GM12801 (cell line): ENCODE measurements around the gene CFAP221.

Source experiments
- TF ChIP-seq, protein P1 (sequence below): IDR thresholded peaks from one replicate; pipeline ENCODE4 v1.5.1; 2011; ENCODE audit warnings: control low read depth; ENCODE audit not compliant: insufficient read length; ENCODE audit errors: extremely low read depth

CFAP221 gene

DNA sequence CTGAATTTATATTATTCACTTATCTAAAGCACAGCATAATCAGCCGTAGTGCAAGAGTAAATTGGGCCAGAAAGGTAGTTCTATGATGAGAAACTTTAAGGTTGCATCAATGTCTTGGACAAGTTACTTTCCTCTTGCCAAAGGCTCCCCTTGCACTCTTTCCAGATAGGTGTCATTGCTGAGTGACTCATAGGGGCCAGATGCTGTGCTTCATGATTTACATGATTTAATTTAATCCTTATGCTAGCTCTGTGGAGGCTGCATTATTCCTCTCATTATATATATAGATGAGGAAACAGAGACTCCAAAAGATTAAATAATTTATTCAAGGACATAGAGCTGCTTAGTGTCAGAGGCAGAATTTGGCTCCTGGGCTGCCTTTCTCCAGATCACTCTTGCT, 5.0 kb downstream of the CFAP221 start:
- TF ChIP-seq, protein P1, sequence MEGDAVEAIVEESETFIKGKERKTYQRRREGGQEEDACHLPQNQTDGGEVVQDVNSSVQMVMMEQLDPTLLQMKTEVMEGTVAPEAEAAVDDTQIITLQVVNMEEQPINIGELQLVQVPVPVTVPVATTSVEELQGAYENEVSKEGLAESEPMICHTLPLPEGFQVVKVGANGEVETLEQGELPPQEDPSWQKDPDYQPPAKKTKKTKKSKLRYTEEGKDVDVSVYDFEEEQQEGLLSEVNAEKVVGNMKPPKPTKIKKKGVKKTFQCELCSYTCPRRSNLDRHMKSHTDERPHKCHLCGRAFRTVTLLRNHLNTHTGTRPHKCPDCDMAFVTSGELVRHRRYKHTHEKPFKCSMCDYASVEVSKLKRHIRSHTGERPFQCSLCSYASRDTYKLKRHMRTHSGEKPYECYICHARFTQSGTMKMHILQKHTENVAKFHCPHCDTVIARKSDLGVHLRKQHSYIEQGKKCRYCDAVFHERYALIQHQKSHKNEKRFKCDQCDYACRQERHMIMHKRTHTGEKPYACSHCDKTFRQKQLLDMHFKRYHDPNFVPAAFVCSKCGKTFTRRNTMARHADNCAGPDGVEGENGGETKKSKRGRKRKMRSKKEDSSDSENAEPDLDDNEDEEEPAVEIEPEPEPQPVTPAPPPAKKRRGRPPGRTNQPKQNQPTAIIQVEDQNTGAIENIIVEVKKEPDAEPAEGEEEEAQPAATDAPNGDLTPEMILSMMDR: no peak

DNA sequence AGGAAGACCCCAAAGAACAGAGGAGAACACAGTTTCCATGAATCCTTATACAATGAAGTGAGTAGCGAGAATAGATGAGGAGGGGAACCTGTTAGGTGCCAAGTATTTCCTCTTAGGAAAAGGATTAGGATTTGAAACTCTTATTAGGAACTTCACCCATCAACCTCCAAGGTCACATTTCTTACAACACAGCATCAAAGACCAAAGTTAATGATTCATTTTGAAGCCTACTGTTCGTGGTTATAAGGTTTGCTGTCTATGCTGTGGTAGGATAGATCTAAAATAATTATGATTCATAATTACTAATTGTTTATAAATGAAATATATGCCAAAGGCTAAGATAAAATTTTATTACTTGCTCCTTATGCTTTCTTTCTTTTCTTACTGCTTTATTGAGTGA, 6.1 kb downstream of the CFAP221 start:
- TF ChIP-seq, protein P1: no peak

DNA sequence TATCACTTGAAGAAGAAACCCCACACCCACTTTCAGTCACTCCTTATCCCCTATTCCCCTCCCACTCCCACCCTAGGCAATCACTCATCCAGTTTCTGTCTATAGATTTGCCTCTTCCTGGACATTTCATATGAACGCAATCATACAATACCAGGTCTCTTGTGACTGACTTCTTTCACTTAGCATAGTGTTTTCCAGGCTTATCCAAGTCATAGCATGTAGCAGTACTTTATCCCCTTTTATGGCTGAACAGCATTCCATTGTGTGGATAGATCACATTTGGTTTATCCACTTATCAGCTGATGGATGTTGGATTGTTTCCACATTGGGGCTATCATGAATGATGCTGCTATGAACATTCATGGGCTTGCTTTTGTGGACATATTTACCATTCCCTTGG, 6.6 kb downstream of the CFAP221 start:
- TF ChIP-seq, protein P1: no peak

DNA sequence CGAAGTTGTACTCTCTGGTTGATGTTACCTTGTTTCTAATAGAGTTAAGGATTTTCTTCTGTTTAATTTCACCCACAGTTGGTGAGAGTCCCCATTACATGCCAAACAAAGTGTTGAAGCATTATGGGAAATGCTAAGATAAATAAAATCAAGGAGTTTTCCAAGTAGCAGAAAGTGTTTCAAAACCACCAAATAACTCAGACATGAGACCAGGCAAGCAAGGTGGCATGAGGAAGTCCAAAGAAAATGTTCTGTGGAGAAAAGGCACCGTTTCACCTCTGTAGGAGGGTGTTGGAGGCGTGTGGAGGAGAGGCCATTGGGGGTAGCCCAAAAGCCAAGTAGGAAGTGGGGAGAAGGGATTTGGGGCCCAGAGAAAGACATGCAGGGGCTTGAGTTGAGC, 8.7 kb downstream of the CFAP221 start:
- TF ChIP-seq, protein P1: no peak

DNA sequence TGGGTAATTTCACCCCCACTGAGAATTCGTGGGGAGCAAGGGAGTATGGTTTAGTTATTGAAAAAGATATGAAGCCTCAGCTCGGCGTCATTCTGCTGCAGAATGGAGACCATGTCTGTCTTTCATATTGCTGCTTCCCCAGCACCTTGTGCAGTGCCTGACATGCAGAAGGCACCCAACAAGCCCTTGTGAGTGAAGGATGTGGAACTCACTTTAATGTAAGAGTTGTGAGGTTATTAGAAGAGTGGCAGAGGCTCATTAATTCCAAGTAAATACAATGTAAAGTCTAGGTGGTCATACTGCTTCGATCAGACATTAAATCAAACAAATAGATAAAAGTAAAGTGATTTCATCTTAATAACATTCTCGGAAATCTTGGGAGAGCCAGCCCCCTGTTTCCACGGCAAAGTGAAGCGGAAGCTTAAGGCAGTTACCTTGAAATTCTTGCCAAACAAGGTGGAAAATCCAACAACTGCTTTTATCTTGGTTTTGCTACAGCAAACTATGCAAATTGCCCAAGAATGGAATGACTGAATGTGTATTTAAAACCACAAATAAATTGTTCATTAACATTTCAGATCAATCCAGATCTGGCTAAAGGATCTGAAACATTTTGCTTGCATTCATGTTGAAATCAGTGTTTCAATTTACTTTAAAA, 9.6 kb downstream of the CFAP221 start:
- TF ChIP-seq, protein P1: no peak

DNA sequence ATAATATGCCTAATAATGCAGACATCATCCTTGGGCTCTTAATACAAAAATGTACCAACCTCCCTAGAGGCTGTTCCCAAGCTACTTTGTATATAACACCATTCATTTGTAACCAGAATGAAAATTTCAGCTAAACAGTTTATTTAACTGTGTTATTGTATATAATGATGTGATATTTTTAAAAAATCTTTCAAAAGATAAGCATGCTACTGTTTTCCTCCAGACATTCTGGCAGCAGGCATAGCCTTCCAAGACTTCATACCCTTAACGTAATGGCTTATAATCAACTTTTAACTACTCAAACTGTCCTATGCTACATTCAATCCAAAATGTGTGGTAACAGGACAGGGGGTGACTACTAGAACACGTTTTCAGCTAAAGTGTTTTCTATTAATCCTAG, 21.2 kb downstream of the CFAP221 start:
- TF ChIP-seq, protein P1: no peak

DNA sequence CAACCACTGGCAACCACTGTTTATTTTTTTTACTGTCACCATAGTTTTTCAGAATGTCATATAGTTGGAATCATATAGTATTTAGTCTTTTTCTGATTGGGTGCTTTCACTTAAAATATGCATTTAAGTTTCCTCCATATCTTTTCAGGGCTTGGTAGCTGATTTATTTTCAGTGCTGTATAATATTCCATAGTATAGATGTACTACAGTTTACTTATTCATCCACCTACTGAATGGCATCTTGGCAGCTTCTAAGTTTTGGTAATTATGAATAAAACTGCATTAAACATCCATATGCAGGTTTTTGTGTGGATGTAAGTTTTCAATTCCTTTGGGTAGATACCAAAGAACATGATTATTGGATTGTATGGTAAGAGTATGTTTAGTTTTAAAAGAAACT, 23.0 kb downstream of the CFAP221 start:
- TF ChIP-seq, protein P1: no peak
